IMR-90 (cell line): ENCODE results near the gene ENDOD1. TPM values are rescaled to one million over a fixed set of nuclear protein-coding genes. Genes with fewer than 3 reads are reported as not detected.

Source experiments
- ATAC-seq: fragments of 200-7000 bp; cut with Tn5 transposase; 2 replicates; pipeline ENCODE4 v1.9.1; 2020; ENCODE audit warnings: low read depth, mild to moderate bottlenecking, moderate library complexity
- BruUV-seq: library from RNA; stranded (reverse); fragments of 400-500 nt; replicated peaks from 2 replicates; lab custom pipeline; 2021; lab: Mats Ljungman, UMichigan
- CTCF ChIA-PET: fragments of 300-600 bp; formaldehyde crosslinking; extraction: SDS; loops from one replicate; lab custom pipeline; 2021; ENCODE audit warnings: antibody characterized with exemption; lab: Yijun Ruan, JAX
- POLR2A ChIA-PET: fragments of 300-600 bp; sonication (Branson Sonifier 250); formaldehyde crosslinking; loops from one replicate; lab custom pipeline; 2022; ENCODE audit warnings: antibody characterized with exemption; ENCODE audit not compliant: unreplicated experiment; lab: Charles Lee
- DNase-seq: peaks from one replicate; pipeline ENCODE4 v3.0.0; 2013
- H2AFZ ChIP-seq: replicated peaks from 2 replicates; pipeline ENCODE3; 2013; ENCODE audit warnings: low read length, mild to moderate bottlenecking; ENCODE audit not compliant: poor library complexity
- H2AK5ac ChIP-seq: 2 replicates; pipeline ENCODE4 v1.6.1; 2013; ENCODE audit warnings: low read depth, low read length, inconsistent platforms
- H2AK9ac ChIP-seq: replicated peaks from 2 replicates; pipeline ENCODE3; 2013; ENCODE audit warnings: mild to moderate bottlenecking, low read depth, low read length, moderate library complexity; ENCODE audit not compliant: poor library complexity
- H2BK120ac ChIP-seq: 2 replicates; pipeline ENCODE4 v1.6.1; 2013; ENCODE audit warnings: low read depth, low read length, inconsistent platforms
- H2BK15ac ChIP-seq: 3 replicates; pipeline ENCODE4 v1.6.1; 2013; ENCODE audit warnings: low read depth, low read length, inconsistent platforms
- H2BK20ac ChIP-seq: 2 replicates; pipeline ENCODE4 v1.6.1; 2013; ENCODE audit warnings: low read depth, mild to moderate bottlenecking, inconsistent platforms, low read length, moderate library complexity
- H2BK5ac ChIP-seq: 2 replicates; pipeline ENCODE4 v1.6.1; 2013; ENCODE audit warnings: mild to moderate bottlenecking, low read depth, low read length, inconsistent platforms; ENCODE audit not compliant: poor library complexity, severe bottlenecking
- H3K14ac ChIP-seq: replicated peaks from 2 replicates; pipeline ENCODE4 v1.6.1; 2013; ENCODE audit warnings: low read depth, low read length, inconsistent platforms
- H3K18ac ChIP-seq: 2 replicates; pipeline ENCODE4 v1.6.1; 2013; ENCODE audit warnings: low read depth, low read length, control low read depth
- H3K23ac ChIP-seq: 2 replicates; pipeline ENCODE4 v1.6.1; 2013; ENCODE audit warnings: low read depth, low read length, inconsistent platforms
- H3K27ac ChIP-seq: 2 replicates; pipeline ENCODE4 v1.5.1; 2013; ENCODE audit warnings: mild to moderate bottlenecking, control low read depth, low read length; ENCODE audit not compliant: insufficient read depth
- H3K27me3 ChIP-seq: 2 replicates; pipeline ENCODE4 v1.6.1; 2013; ENCODE audit warnings: low read length; ENCODE audit not compliant: control insufficient read depth, insufficient read depth
- H3K36me3 ChIP-seq: 2 replicates; pipeline ENCODE4 v1.6.1; 2013; ENCODE audit warnings: low read length, mixed read lengths; ENCODE audit not compliant: control insufficient read depth, insufficient read depth
- H3K4ac ChIP-seq: 2 replicates; pipeline ENCODE4 v1.6.1; 2013; ENCODE audit warnings: low read depth, low read length, inconsistent platforms
- H3K4me1 ChIP-seq: 2 replicates; pipeline ENCODE4 v1.6.1; 2013; ENCODE audit warnings: low read length, mixed read lengths; ENCODE audit not compliant: control insufficient read depth, insufficient read depth
- H3K4me2 ChIP-seq: 2 replicates; pipeline ENCODE4 v1.6.1; 2013; ENCODE audit warnings: low read depth, mild to moderate bottlenecking, control low read depth, low read length, moderate library complexity
- H3K4me3 ChIP-seq: 2 replicates; pipeline ENCODE4 v1.5.1; 2013; ENCODE audit warnings: low read depth, mild to moderate bottlenecking, control low read depth, low read length, moderate library complexity; ENCODE audit not compliant: insufficient read depth
- H3K56ac ChIP-seq: 2 replicates; pipeline ENCODE4 v1.6.1; 2013; ENCODE audit warnings: low read length, inconsistent platforms; ENCODE audit not compliant: insufficient read depth; ENCODE audit errors: extremely low read depth
- H3K79me1 ChIP-seq, 2 experiments: 2 replicates each; pipeline ENCODE4 v1.6.1; 2013; ENCODE audit warnings: low read length in 2 of 2, inconsistent platforms in 1 of 2, low read depth in 1 of 2
- H3K9ac ChIP-seq: 2 replicates; pipeline ENCODE4 v1.6.1; 2013; ENCODE audit warnings: low read depth, low read length, control low read depth
- H3K9me1 ChIP-seq: 2 replicates; pipeline ENCODE4 v1.6.1; 2013; ENCODE audit warnings: low read length, inconsistent platforms; ENCODE audit not compliant: insufficient read depth
- H3K9me3 ChIP-seq: 2 replicates; pipeline ENCODE4 v1.6.1; 2013; ENCODE audit warnings: low read length; ENCODE audit not compliant: control insufficient read depth, insufficient read depth
- H4K20me1 ChIP-seq: 2 replicates; pipeline ENCODE4 v1.6.1; 2013; ENCODE audit warnings: low read length, inconsistent platforms; ENCODE audit not compliant: insufficient read depth
- H4K5ac ChIP-seq: 2 replicates; pipeline ENCODE4 v1.6.1; 2013; ENCODE audit warnings: mild to moderate bottlenecking, low read depth, low read length, control low read depth
- H4K8ac ChIP-seq, 2 experiments: 2 replicates each; pipeline ENCODE4 v1.6.1; 2013; ENCODE audit warnings: low read depth in 2 of 2, low read length in 2 of 2, control low read depth in 1 of 2, inconsistent platforms in 1 of 2
- H4K91ac ChIP-seq: 2 replicates; pipeline ENCODE4 v1.6.1; 2013; ENCODE audit warnings: low read depth, low read length, inconsistent platforms; ENCODE audit not compliant: insufficient read depth
- BHLHE40 ChIP-seq: fragments of 150-350 bp; IDR thresholded peaks from 2 replicates; pipeline ENCODE4 v1.6.1; 2016; ENCODE audit warnings: mild to moderate bottlenecking, low read depth, low read length
- CEBPB ChIP-seq: IDR thresholded peaks from 2 replicates; pipeline ENCODE4 v1.6.1; 2012; ENCODE audit warnings: low read depth, low read length, improper control_type of control experiment
- CHD1 ChIP-seq: IDR thresholded peaks from 2 replicates; pipeline ENCODE4 v1.6.1; 2012; ENCODE audit warnings: low read depth, low read length, improper control_type of control experiment
- FOS ChIP-seq: fragments of 150-350 bp; IDR thresholded peaks from 2 replicates; pipeline ENCODE4 v1.6.1; 2016; ENCODE audit warnings: low read depth, low read length
- MAFK ChIP-seq: IDR thresholded peaks from 2 replicates; pipeline ENCODE4 v1.6.1; 2012; ENCODE audit warnings: low read depth, low read length, improper control_type of control experiment
- MXI1 ChIP-seq: IDR thresholded peaks from 2 replicates; pipeline ENCODE4 v1.6.1; 2012; ENCODE audit warnings: low read depth, mild to moderate bottlenecking, low read length, moderate library complexity, borderline replicate concordance
- NFE2L2 ChIP-seq: fragments of 150-350 bp; IDR thresholded peaks from 2 replicates; pipeline ENCODE4 v1.6.1; 2016; ENCODE audit warnings: low read depth, mild to moderate bottlenecking, low read length
- POLR2A ChIP-seq: IDR thresholded peaks from 2 replicates; pipeline ENCODE4 v1.6.1; 2012; ENCODE audit warnings: mild to moderate bottlenecking, low read depth, low read length
- RAD21 ChIP-seq: IDR thresholded peaks from 2 replicates; pipeline ENCODE4 v1.6.1; 2012; ENCODE audit warnings: low read length, improper control_type of control experiment
- RCOR1 ChIP-seq: IDR thresholded peaks from 2 replicates; pipeline ENCODE4 v1.6.1; 2012; ENCODE audit warnings: mild to moderate bottlenecking, low read length, improper control_type of control experiment; ENCODE audit not compliant: insufficient replicate concordance
- RFX5 ChIP-seq: IDR thresholded peaks from 2 replicates; pipeline ENCODE4 v1.8.0; 2012; ENCODE audit warnings: low read depth, mild to moderate bottlenecking, low read length, moderate library complexity
- SMC3 ChIP-seq: fragments of 150-350 bp; IDR thresholded peaks from 2 replicates; pipeline ENCODE4 v1.6.1; 2016; ENCODE audit warnings: low read depth, mild to moderate bottlenecking, antibody characterized with exemption, low read length, moderate library complexity
- WGBS, 2 experiments: methylation state at CpG; one replicate each; pipeline versions ENCODE4 v1.1.5 to v1.1.7; 2013; ENCODE audit warnings: missing lambda C conversion rate in 2 of 2; ENCODE audit not compliant: insufficient read length in 1 of 2; ENCODE audit errors: extremely low coverage in 2 of 2; 5-methylcytosine and 5-hydroxymethylcytosine counted together
- dilution Hi-C: fragments of 300-500 bp; cut with HindIII; formaldehyde crosslinking; loops from one replicate; pipeline ENCODE4 v1.14.3; 2018; ENCODE audit warnings: low sequenced_read_pairs; ENCODE audit not compliant: unreplicated experiment
- in situ Hi-C: fragments of 300-500 bp; cut with MboI; formaldehyde crosslinking; loops from 3 replicates; pipeline ENCODE4 v1.14.3; 2019; ENCODE audit warnings: low sequenced_read_pairs, inconsistent platforms, mixed read lengths
- intact Hi-C: fragments of 100-400 bp; cut with micrococcal nuclease; formaldehyde crosslinking; loops from 2 replicates; pipeline ENCODE4 v1.10.0; 2022
- polyA plus RNA-seq, 3 experiments: library from polyadenylated mRNA; depleted of rRNA; stranded (reverse); fragments of >200 nt; gene quantifications; 2 replicates each; pipeline ENCODE4 v1.2.3, GENCODE V29; 2012; ENCODE audit warnings: low replicate concordance in 1 of 3
- total RNA-seq: library from RNA; depleted of rRNA; stranded (reverse); fragments of >200 nt; gene quantifications from 2 replicates; pipeline ENCODE4 v1.2.3, GENCODE V29; 2012
- TF ChIP-seq, protein P1 (sequence below): fragments of 150-350 bp; IDR thresholded peaks from 2 replicates; pipeline ENCODE4 v1.6.1; 2016; ENCODE audit warnings: low read depth, mild to moderate bottlenecking, low read length, moderate library complexity, borderline replicate concordance
- TF ChIP-seq, protein P2 (sequence below): conservative IDR thresholded peaks from 2 replicates; pipeline ENCODE4 v1.5.1; 2012; ENCODE audit warnings: mild to moderate bottlenecking, low read depth, low read length, improper control_type of control experiment

The ENDOD1 gene
- total and polyA plus RNA-seq, 2 of the 4 experiments (the other 2 are of a cell fraction), result 7.0 to 17.6 TPM

DNA sequence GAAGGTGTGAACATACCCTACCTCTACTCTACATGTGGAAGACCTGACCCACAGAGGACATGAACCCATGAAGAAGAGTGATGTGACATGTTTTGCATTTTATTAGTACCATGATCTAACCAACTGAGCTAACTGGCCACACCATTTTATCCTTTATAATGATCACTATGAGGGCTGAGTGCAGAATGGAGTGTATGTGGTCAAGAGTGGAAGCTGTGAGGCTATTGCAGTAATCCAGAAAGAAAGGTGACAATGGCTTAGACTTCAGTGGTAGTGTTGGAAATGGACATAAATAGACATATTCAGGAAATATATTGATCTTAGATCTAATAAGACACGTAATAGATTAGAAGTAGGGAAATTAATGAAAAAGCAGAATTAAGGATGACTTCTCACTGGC lies 19.2 kb upstream of the ENDOD1 start:
- Histone ChIP-seq H3K4ac (no peak overlapping the region), H3K9me1 (no peaks in the 10 kb centered on the region), H3K4me3 (no peak overlapping the region), H3K36me3 (no peaks in the 10 kb centered on the region), H3K23ac (no peak overlapping the region), H2AK5ac (no peak overlapping the region), H4K8ac (no peak overlapping the region), H3K9me3 (no peaks in the 10 kb centered on the region), H2BK120ac (no peak overlapping the region), H2AFZ (no peak overlapping the region), H3K27ac (no peak overlapping the region), H3K9ac (no peak overlapping the region), H4K91ac (no peak overlapping the region), H2AK9ac (no peak overlapping the region), H4K20me1 (no peaks in the 10 kb centered on the region), H3K4me2 (no peak overlapping the region), H2BK20ac (no peak overlapping the region), H2BK5ac (no peak overlapping the region), H3K56ac (no peak overlapping the region), H3K79me1 (peaks cover 9 to 22% of the 10 kb centered on the region in 2 experiments; a peak in 2 of 4 replicates), H3K4me1 (no peaks in the 10 kb centered on the region; the same call in 1 of the 2 replicates), H3K18ac (no peak overlapping the region), H4K5ac (no peak overlapping the region), H2BK15ac (no peak overlapping the region), H3K14ac (no peak overlapping the region), H3K27me3 (no peaks in the 10 kb centered on the region)
- no peak for DNase-seq
- in situ Hi-C loops (loop anchor here (25.0 kb wide), 1 partner anchor 1367 kb away; no protein-coding TSS in a partner anchor), dilution Hi-C loops (no loop called here), intact Hi-C loops (no loop called here)
- no CpG with 5 or more reads among the region's 1 CpG for WGBS, 2 experiments
- no peak for TF ChIP-seq POLR2A
- no peak for TF ChIP-seq CEBPB
- TF ChIP-seq FOS, result no peak
- TF ChIP-seq RAD21, result no peak
- no peak for TF ChIP-seq RCOR1
- no peak for TF ChIP-seq MXI1
- TF ChIP-seq, protein P1, sequence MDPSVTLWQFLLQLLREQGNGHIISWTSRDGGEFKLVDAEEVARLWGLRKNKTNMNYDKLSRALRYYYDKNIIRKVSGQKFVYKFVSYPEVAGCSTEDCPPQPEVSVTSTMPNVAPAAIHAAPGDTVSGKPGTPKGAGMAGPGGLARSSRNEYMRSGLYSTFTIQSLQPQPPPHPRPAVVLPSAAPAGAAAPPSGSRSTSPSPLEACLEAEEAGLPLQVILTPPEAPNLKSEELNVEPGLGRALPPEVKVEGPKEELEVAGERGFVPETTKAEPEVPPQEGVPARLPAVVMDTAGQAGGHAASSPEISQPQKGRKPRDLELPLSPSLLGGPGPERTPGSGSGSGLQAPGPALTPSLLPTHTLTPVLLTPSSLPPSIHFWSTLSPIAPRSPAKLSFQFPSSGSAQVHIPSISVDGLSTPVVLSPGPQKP, result no peak
- TF ChIP-seq BHLHE40, result no peak
- no peak for TF ChIP-seq SMC3
- TF ChIP-seq RFX5, result no peak
- TF ChIP-seq NFE2L2, result no peak
- TF ChIP-seq MAFK, result no peak
- TF ChIP-seq, protein P2, sequence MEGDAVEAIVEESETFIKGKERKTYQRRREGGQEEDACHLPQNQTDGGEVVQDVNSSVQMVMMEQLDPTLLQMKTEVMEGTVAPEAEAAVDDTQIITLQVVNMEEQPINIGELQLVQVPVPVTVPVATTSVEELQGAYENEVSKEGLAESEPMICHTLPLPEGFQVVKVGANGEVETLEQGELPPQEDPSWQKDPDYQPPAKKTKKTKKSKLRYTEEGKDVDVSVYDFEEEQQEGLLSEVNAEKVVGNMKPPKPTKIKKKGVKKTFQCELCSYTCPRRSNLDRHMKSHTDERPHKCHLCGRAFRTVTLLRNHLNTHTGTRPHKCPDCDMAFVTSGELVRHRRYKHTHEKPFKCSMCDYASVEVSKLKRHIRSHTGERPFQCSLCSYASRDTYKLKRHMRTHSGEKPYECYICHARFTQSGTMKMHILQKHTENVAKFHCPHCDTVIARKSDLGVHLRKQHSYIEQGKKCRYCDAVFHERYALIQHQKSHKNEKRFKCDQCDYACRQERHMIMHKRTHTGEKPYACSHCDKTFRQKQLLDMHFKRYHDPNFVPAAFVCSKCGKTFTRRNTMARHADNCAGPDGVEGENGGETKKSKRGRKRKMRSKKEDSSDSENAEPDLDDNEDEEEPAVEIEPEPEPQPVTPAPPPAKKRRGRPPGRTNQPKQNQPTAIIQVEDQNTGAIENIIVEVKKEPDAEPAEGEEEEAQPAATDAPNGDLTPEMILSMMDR, result no peak
- no peak for TF ChIP-seq CHD1
- POLR2A ChIA-PET, result no interaction called here
- CTCF ChIA-PET, result no interaction called here
- no peak for ATAC-seq
- no TSS peak for BruUV-seq
